Tibial artery (tissue), 4 donors: Measurements from ENCODE around the gene LIN54.

Experiments
- DNase-seq, 2 donors: peaks; one replicate each; pipeline ENCODE4 v3.0.0-alpha.2; 2019
- H3K27ac ChIP-seq, 2 donors: fragments of 200-600 bp; sonication (generic) in 1 of 2; 1 replicate in 1 of 2; 2 replicates in 1 of 2; pipeline ENCODE4 v1.5.1; 2018 to 2019; ENCODE audit warnings: mild to moderate bottlenecking in 1 of 2
- H3K27me3 ChIP-seq, 2 donors: fragments of 200-600 bp; sonication (generic) in 1 of 2; one replicate each; pipeline versions ENCODE4 v1.5.1 to v1.6.0; 2016 to 2019
- H3K36me3 ChIP-seq, 3 donors: fragments of 200-600 bp; sonication (generic) in 2 of 3; one replicate each; pipeline ENCODE4 v1.5.1; 2016 to 2019; ENCODE audit warnings: mild to moderate bottlenecking in 2 of 3
- H3K4me1 ChIP-seq, 4 donors: fragments of 200-600 bp; sonication (generic) in 2 of 4; 1 replicate in 3 of 4; 2 replicates in 1 of 4; pipeline ENCODE4 v1.5.1; 2016 to 2019
- H3K4me3 ChIP-seq, 2 donors: fragments of 200-600 bp; sonication (generic) in 1 of 2; 1 replicate in 1 of 2; 2 replicates in 1 of 2; pipeline ENCODE4 v1.5.1; 2018 to 2019; ENCODE audit warnings: mild to moderate bottlenecking in 2 of 2
- H3K9me3 ChIP-seq, 3 donors: fragments of 200-600 bp; sonication (generic) in 1 of 3; one replicate each; pipeline ENCODE4 v1.5.1; 2016 to 2019
- CTCF ChIP-seq, 2 experiments: fragments of 200-600 bp in 1 of 2; fragments of 450-650 bp in 1 of 2; IDR thresholded peaks; one replicate each; pipeline ENCODE4 v1.5.1; 2017 to 2019; ENCODE audit warnings: antibody characterized with exemption in 2 of 2, mild to moderate bottlenecking in 1 of 2, moderate library complexity in 1 of 2
- intact Hi-C: fragments of 100-400 bp; cut with DNase I; formaldehyde crosslinking; loops from one replicate; pipeline ENCODE4 v1.15.0; 2023; ENCODE audit warnings: low total_unique reads

The LIN54 gene

GRCh38 chr4:83040269-83040668 is 29.6 kb upstream of the LIN54 start:
- H3K9me3 ChIP-seq = no peaks in the 10 kb centered on the region
- intact Hi-C loops = no loop called here
- H3K4me3 ChIP-seq = no peak overlapping the region
- no peak for DNase-seq
- H3K27ac ChIP-seq = no peak overlapping the region
- peaks cover 0 to 31% (median 16%) of the 10 kb centered on the region in 4 donors for H3K4me1 ChIP-seq
- TF ChIP-seq CTCF (IDR thresholded peaks at IDR 0.05) = no peak
- no peaks in the 10 kb centered on the region for H3K36me3 ChIP-seq
- H3K27me3 ChIP-seq = no peaks in the 10 kb centered on the region

GRCh38 chr4:83036991-83037665 is 26.5 kb upstream of the LIN54 start:
- no peak for DNase-seq
- TF ChIP-seq CTCF (IDR thresholded peaks at IDR 0.05) = no peak
- intact Hi-C loops = loop anchor here (5.0 kb wide), 1 partner anchor 245 kb away; the partner anchor contains the start of gene COQ2
- Histone ChIP-seq H3K4me3 (no peak overlapping the region), H3K27ac (no peak overlapping the region), H3K9me3 (no peaks in the 10 kb centered on the region), H3K36me3 (no peaks in the 10 kb centered on the region), H3K4me1 (peaks cover 0 to 19% (median 12%) of the 10 kb centered on the region in 4 donors), H3K27me3 (no peaks in the 10 kb centered on the region)

GRCh38 chr4:83034630-83035494 is 24.2 kb upstream of the LIN54 start, which contains the start of gene COPS4:
COPS4 (plus strand) TSS chr4:83035183; CDS start chr4:83035225, 42 bp downstream.
- Histone ChIP-seq H3K4me1 (peaks cover 0 to 19% (median 12%) of the 10 kb centered on the region in 4 donors), H3K36me3 (no peaks in the 10 kb centered on the region), H3K27ac (peak within 1 kb of the TSS; percentile 77 to 89), H3K27me3 (no peaks in the 10 kb centered on the region), H3K9me3 (no peaks in the 10 kb centered on the region), H3K4me3 (peak within 1 kb of the TSS; percentile 60 to 68)
- intact Hi-C loops = loop anchor here (5.0 kb wide), 1 partner anchor 247 kb away; the partner anchor contains the start of gene COQ2
- peak; percentile 98 to 99 for DNase-seq
- TF ChIP-seq CTCF (IDR thresholded peaks at IDR 0.05) = peak; percentile 45 to 56

- no peak for DNase-seq
- H3K9me3 ChIP-seq = peaks cover 0 to 9% (median 5%) of the 10 kb centered on the region in 3 donors
- H3K27me3 ChIP-seq = no peaks in the 10 kb centered on the region
- no peaks in the 10 kb centered on the region for H3K36me3 ChIP-seq
- intact Hi-C loops = no loop called here
- no peak overlapping the region for H3K4me3 ChIP-seq
- no peak for TF ChIP-seq CTCF (IDR thresholded peaks at IDR 0.05)
- H3K27ac ChIP-seq = no peak overlapping the region
- H3K4me1 ChIP-seq = no peaks in the 10 kb centered on the region
Observed at GRCh38 chr4:83029688-83030087, 19.1 kb upstream of the LIN54 start.

GRCh38 chr4:83028976-83029375 is 18.4 kb upstream of the LIN54 start:
- H3K9me3 ChIP-seq = peaks cover 0 to 10% (median 6%) of the 10 kb centered on the region in 3 donors
- TF ChIP-seq CTCF (IDR thresholded peaks at IDR 0.05) = no peak
- DNase-seq = no peak
- H3K4me1 ChIP-seq = no peaks in the 10 kb centered on the region
- no peaks in the 10 kb centered on the region for H3K27me3 ChIP-seq
- intact Hi-C loops = no loop called here
- H3K36me3 ChIP-seq = no peaks in the 10 kb centered on the region
- no peak overlapping the region for H3K4me3 ChIP-seq
- H3K27ac ChIP-seq = no peak overlapping the region
